ENCODE results near the gene TMEM107.

The TMEM107 gene

DNA sequence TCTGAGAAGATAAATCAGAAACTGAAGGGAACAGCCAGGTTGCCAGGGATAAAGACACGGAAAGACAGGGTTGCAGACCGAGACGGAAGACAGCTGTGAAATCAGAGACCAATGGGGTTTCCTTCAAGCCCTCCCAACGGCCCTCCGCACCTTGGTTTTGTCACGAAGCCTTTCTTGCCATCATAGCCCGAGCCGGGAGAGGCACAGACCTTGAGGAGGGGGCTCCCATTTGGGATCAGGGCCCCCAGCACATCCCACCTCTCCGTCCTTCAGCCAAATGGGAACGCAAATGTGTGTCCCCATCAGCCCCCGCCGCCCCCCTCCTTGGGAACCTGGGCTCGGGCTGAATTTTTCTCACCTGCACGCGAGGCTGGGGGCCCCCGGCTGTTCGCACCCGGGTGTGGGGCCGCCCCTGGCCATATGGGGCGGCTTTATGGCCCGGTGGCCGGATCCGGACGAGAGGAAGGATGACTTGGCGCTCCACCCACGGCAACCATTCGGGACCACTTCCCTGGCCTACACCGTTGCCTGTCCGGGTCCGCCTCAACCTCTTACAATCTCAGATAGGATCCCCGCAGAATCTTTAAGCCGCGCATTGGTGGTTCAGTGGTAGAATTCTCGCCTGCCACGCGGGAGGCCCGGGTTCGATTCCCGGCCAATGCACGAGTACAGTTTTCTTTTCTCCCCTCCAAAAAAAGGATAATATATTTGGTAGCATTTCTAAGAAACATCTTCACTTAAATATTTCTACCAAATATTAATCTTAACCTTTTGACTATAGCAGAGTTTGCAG, 50.8 kb downstream of the TMEM107 start (continued):
- 0 out of 2 replicates have a peak, but pooled peaks have one; percentile 40 for TF ChIP-seq TSHZ1 (tag by site-specific recombination; IDR thresholded peaks at IDR 0.05; ENCODE audit: borderline replicate concordance)
- TF ChIP-seq ZNF169 (tag by site-specific recombination; IDR thresholded peaks at IDR 0.05), result no peak
- TF ChIP-seq ZNF837 (tag by site-specific recombination; IDR thresholded peaks at IDR 0.05), result no peak
- peak; percentile 26; the same call in 1 of the 2 replicates for TF ChIP-seq ZNF24 (tag by site-specific recombination; IDR thresholded peaks at IDR 0.05)
- peak; percentile 86; the same call in 1 of the 2 replicates for TF ChIP-seq ZNF501 (tag by site-specific recombination; IDR thresholded peaks at IDR 0.05)
- peak; percentile 30 for TF ChIP-seq ZNF629 (tag by site-specific recombination; IDR thresholded peaks at IDR 0.05)
- TF ChIP-seq, protein P1, sequence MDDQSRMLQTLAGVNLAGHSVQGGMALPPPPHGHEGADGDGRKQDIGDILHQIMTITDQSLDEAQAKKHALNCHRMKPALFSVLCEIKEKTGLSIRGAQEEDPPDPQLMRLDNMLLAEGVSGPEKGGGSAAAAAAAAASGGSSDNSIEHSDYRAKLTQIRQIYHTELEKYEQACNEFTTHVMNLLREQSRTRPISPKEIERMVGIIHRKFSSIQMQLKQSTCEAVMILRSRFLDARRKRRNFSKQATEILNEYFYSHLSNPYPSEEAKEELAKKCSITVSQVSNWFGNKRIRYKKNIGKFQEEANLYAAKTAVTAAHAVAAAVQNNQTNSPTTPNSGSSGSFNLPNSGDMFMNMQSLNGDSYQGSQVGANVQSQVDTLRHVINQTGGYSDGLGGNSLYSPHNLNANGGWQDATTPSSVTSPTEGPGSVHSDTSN (CRISPR knock-in tag; IDR thresholded peaks at IDR 0.05), result no peak
- TF ChIP-seq ZNF692 (tag by site-specific recombination; IDR thresholded peaks at IDR 0.05), result peak; percentile 63
- no peak for TF ChIP-seq ZNF555 (tag by site-specific recombination; conservative IDR thresholded peaks at IDR 0.05)
- TF ChIP-seq ZNF701 (tag by site-specific recombination; IDR thresholded peaks at IDR 0.05), result no peak
- TF ChIP-seq, protein P2, sequence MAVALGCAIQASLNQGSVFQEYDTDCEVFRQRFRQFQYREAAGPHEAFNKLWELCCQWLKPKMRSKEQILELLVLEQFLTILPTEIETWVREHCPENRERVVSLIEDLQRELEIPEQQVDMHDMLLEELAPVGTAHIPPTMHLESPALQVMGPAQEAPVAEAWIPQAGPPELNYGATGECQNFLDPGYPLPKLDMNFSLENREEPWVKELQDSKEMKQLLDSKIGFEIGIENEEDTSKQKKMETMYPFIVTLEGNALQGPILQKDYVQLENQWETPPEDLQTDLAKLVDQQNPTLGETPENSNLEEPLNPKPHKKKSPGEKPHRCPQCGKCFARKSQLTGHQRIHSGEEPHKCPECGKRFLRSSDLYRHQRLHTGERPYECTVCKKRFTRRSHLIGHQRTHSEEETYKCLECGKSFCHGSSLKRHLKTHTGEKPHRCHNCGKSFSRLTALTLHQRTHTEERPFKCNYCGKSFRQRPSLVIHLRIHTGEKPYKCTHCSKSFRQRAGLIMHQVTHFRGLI (tag by site-specific recombination; IDR thresholded peaks at IDR 0.05), result peak; percentile 65; the same call in 1 of the 2 replicates
- TF ChIP-seq BCL6B (tag by site-specific recombination; IDR thresholded peaks at IDR 0.05), result peak; percentile 6; the same call in 1 of the 2 replicates
- TF ChIP-seq KLF10 (tag by site-specific recombination; IDR thresholded peaks at IDR 0.05), result peak; percentile 83; the same call in 1 of the 2 replicates

DNA sequence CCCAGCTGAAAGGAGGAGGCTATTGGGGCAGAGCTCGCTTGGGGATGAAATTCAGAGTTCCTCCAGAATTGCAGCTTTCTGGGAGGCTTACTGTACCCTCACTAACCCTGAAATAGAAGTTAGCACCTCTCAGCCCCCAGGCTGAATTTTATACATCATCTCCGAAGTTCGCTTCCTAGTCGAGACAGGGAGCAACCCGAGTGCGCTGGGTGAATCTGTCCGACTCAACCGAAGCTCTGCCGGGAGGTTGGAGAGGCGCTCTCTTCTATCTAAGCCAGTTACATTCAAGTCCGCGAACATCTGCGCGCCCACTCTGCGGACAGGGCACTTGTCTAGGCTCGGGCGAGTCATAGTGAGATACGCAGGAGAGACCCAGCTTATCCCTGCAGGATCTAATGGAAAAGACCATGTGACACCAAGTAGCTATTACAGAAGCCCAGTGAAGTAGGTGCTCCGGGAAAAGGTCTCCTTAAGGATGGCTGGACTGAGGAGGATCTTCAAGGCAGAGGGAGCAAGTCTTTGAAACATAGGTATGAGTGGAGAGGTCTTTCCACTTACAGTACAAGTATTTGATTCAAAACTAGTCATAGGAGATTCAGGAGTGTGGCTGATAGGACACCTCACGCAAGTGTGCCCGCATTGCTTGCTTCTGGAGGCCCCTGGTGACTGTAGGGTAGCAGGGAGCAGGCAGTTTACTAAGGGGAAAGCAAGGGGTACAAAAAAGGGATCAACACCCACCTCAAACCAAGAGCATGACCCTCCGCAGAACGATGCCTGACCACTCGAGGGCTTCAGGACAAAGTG, 51.6 kb downstream of the TMEM107 start:
- CTCF ChIA-PET, result interaction anchor here (0.6 to 4.1 kb wide), 10 partner anchors 9 to 259 kb away, joined by 3 to 33 read pairs (median 4); no protein-coding TSS in a partner anchor
- Histone ChIP-seq H3K27ac (ENCODE audit: extremely low read depth, low read depth, low read length) (no peak overlapping the region; the same call in 1 of the 2 replicates), H3K9me3 (ENCODE audit: control insufficient read depth, insufficient read depth, low read depth, low read length) (no peaks in the 10 kb centered on the region), H3K4me3 (ENCODE audit: low read depth, low read length) (peak overlapping the region; percentile 70), H3K36me3 (ENCODE audit: control insufficient read depth in 2 of 2, insufficient read depth in 1 of 2, low read length in 2 of 2) (no peaks in the 10 kb centered on the region), H3K4me1 (ENCODE audit: control insufficient read depth, insufficient read depth, low read length) (peaks cover 14% of the 10 kb centered on the region)
- POLR2A ChIA-PET, result interaction anchor here (0.7 to 3.5 kb wide), 9 partner anchors 15 to 289 kb away, joined by 3 to 27 read pairs (median 3); partner anchors contain the start of genes AURKB and SLC25A35
- TF ChIP-seq ZNF335 (tag by site-specific recombination; conservative IDR thresholded peaks at IDR 0.05), result no peak
- TF ChIP-seq, protein P3, sequence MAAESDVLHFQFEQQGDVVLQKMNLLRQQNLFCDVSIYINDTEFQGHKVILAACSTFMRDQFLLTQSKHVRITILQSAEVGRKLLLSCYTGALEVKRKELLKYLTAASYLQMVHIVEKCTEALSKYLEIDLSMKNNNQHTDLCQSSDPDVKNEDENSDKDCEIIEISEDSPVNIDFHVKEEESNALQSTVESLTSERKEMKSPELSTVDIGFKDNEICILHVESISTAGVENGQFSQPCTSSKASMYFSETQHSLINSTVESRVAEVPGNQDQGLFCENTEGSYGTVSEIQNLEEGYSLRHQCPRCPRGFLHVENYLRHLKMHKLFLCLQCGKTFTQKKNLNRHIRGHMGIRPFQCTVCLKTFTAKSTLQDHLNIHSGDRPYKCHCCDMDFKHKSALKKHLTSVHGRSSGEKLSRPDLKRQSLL (tag by site-specific recombination; IDR thresholded peaks at IDR 0.05), result no peak
- peak; percentile 49; the same call in 1 of the 2 replicates for TF ChIP-seq IKZF3 (tag by site-specific recombination; IDR thresholded peaks at IDR 0.05)
- no peak for TF ChIP-seq ZNF585B (tag by site-specific recombination; IDR thresholded peaks at IDR 0.05)
- TF ChIP-seq, protein P4, sequence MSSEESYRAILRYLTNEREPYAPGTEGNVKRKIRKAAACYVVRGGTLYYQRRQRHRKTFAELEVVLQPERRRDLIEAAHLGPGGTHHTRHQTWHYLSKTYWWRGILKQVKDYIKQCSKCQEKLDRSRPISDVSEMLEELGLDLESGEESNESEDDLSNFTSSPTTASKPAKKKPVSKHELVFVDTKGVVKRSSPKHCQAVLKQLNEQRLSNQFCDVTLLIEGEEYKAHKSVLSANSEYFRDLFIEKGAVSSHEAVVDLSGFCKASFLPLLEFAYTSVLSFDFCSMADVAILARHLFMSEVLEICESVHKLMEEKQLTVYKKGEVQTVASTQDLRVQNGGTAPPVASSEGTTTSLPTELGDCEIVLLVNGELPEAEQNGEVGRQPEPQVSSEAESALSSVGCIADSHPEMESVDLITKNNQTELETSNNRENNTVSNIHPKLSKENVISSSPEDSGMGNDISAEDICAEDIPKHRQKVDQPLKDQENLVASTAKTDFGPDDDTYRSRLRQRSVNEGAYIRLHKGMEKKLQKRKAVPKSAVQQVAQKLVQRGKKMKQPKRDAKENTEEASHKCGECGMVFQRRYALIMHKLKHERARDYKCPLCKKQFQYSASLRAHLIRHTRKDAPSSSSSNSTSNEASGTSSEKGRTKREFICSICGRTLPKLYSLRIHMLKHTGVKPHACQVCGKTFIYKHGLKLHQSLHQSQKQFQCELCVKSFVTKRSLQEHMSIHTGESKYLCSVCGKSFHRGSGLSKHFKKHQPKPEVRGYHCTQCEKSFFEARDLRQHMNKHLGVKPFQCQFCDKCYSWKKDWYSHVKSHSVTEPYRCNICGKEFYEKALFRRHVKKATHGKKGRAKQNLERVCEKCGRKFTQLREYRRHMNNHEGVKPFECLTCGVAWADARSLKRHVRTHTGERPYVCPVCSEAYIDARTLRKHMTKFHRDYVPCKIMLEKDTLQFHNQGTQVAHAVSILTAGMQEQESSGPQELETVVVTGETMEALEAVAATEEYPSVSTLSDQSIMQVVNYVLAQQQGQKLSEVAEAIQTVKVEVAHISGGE (tag by site-specific recombination; conservative IDR thresholded peaks at IDR 0.05; ENCODE audit: low read depth), result peak; percentile 91
- TF ChIP-seq ZNF791 (tag by site-specific recombination; IDR thresholded peaks at IDR 0.05), result no peak
